Keratinocyte (primary cell): ENCODE data around the gene TUBA4B. TPM values are rescaled to one million over a fixed set of nuclear protein-coding genes. Genes with fewer than 3 reads are reported as not detected.

Experiments
- DNase-seq: peaks from one replicate; pipeline ENCODE4 v3.0.0-alpha.2; 2011; ENCODE audit warnings: low read depth, missing footprints, low spot score
- FAIRE-seq: peaks from 2 replicates; lab custom pipeline; 2011; peaks lifted over from hg19 to GRCh38; lab: Jason Lieb, UNC
- H2AFZ ChIP-seq: 2 replicates; pipeline ENCODE4 v1.6.0; 2012; ENCODE audit warnings: low read length, control low read depth, inconsistent platforms; ENCODE audit not compliant: control insufficient read depth
- H3K27ac ChIP-seq: 2 replicates; pipeline ENCODE4 v1.5.1; 2011; ENCODE audit warnings: low read length; ENCODE audit not compliant: control insufficient read depth, insufficient read depth
- H3K27me3 ChIP-seq: 3 replicates; pipeline ENCODE4 v1.6.0; 2011; ENCODE audit warnings: low read length; ENCODE audit not compliant: control insufficient read depth, insufficient read depth; ENCODE audit errors: extremely low read depth
- H3K36me3 ChIP-seq, 2 experiments: 2 replicates in 1 of 2; 3 replicates in 1 of 2; pipeline ENCODE4 v1.5.1; 2011; ENCODE audit warnings: low read length in 2 of 2, mild to moderate bottlenecking in 1 of 2; ENCODE audit not compliant: control insufficient read depth in 2 of 2, insufficient read depth in 2 of 2; ENCODE audit errors: extremely low read depth in 1 of 2
- H3K4me1 ChIP-seq: 3 replicates; pipeline ENCODE4 v1.5.1; 2011; ENCODE audit warnings: low read length; ENCODE audit not compliant: control insufficient read depth, insufficient read depth; ENCODE audit errors: extremely low read depth
- H3K4me2 ChIP-seq: 3 replicates; pipeline ENCODE4 v1.6.0; 2011; ENCODE audit warnings: low read depth, low read length; ENCODE audit not compliant: control insufficient read depth, insufficient read depth; ENCODE audit errors: extremely low read depth
- H3K4me3 ChIP-seq, 3 experiments: fragments of 200-600 bp in 1 of 3; sonication (generic) in 1 of 3; 2 replicates in 2 of 3; 3 replicates in 1 of 3; pipeline ENCODE4 v1.5.1; 2011 to 2016; ENCODE audit warnings: low read length in 3 of 3, mild to moderate bottlenecking in 3 of 3, control low read depth in 2 of 3, inconsistent platforms in 1 of 3, low read depth in 1 of 3, mixed read lengths in 1 of 3, mixed run types in 1 of 3, moderate library complexity in 1 of 3; ENCODE audit not compliant: control insufficient read depth in 2 of 3, insufficient read depth in 2 of 3; ENCODE audit errors: extremely low read depth in 1 of 3
- H3K79me2 ChIP-seq: 2 replicates; pipeline ENCODE4 v1.6.0; 2012; ENCODE audit warnings: low read length; ENCODE audit not compliant: control insufficient read depth, insufficient read depth
- H3K9ac ChIP-seq: 3 replicates; pipeline ENCODE4 v1.6.0; 2011; ENCODE audit warnings: low read length; ENCODE audit not compliant: control insufficient read depth, insufficient read depth; ENCODE audit errors: extremely low read depth
- H3K9me1 ChIP-seq: 3 replicates; pipeline ENCODE4 v1.6.0; 2011; ENCODE audit warnings: low read length; ENCODE audit not compliant: control insufficient read depth, insufficient read depth; ENCODE audit errors: extremely low read depth
- H3K9me3 ChIP-seq: 2 replicates; pipeline ENCODE4 v1.5.1; 2012; ENCODE audit warnings: low read depth, low read length; ENCODE audit not compliant: control insufficient read depth
- H4K20me1 ChIP-seq: 3 replicates; pipeline ENCODE4 v1.6.0; 2011; ENCODE audit warnings: low read length; ENCODE audit not compliant: control insufficient read depth, insufficient read depth; ENCODE audit errors: extremely low read depth
- CTCF ChIP-seq, 3 experiments: IDR thresholded peaks in 1 of 3; conservative IDR thresholded peaks in 1 of 3; optimal IDR thresholded peaks in 1 of 3; 2 replicates in 2 of 3; 3 replicates in 1 of 3; pipeline versions ENCODE3 to v1.5.1; 2011; ENCODE audit warnings: low read length in 3 of 3, mild to moderate bottlenecking in 3 of 3, moderate library complexity in 2 of 3, control low read depth in 1 of 3, inconsistent platforms in 1 of 3; ENCODE audit not compliant: insufficient read depth in 2 of 3; ENCODE audit errors: extremely low read depth in 1 of 3
- EZH2 ChIP-seq: IDR thresholded peaks from one replicate; pipeline ENCODE4 v1.6.1; 2012; ENCODE audit warnings: inconsistent platforms, mild to moderate bottlenecking, low read length, moderate library complexity
- dilution Hi-C: fragments of 300-500 bp; cut with MboI; formaldehyde crosslinking; loops from one replicate; pipeline ENCODE4 v1.7.0; 2020; ENCODE audit warnings: low sequenced_read_pairs; ENCODE audit not compliant: extremely low pct_ligation_motif_present
- polyA plus RNA-seq, 5 experiments: library from polyadenylated mRNA; depleted of rRNA in 3 of 5; stranded (reverse) in 3 of 5; stranded (forward) in 1 of 5; unstranded in 1 of 5; fragments of >200 nt; gene quantifications; 1 replicate in 1 of 5; 2 replicates in 3 of 5; 3 replicates in 1 of 5; pipeline versions ENCODE4 v1.2.1 to v1.2.3, GENCODE V29; 2011 to 2012; ENCODE audit warnings: missing spikeins in 2 of 5, low read depth in 1 of 5, low replicate concordance in 1 of 5

The TUBA4B gene
- polyA plus RNA-seq, 1 donor (not counting 4 experiments of a cell fraction or from before 2014, with no cell fraction given), result not detected

- Histone ChIP-seq H4K20me1 (no peaks in the 10 kb centered on the region), H3K36me3 (no peaks in the 10 kb centered on the region), H3K27ac (no peak overlapping the region), H2AFZ (no peak overlapping the region), H3K4me3 (no peak overlapping the region), H3K79me2 (no peaks in the 10 kb centered on the region), H3K4me2 (no peak overlapping the region), H3K9me1 (no peaks in the 10 kb centered on the region), H3K9me3 (no peaks in the 10 kb centered on the region), H3K27me3 (peaks cover 45% of the 10 kb centered on the region), H3K4me1 (peaks cover 4% of the 10 kb centered on the region), H3K9ac (no peak overlapping the region)
- dilution Hi-C loops, result no loop called here
- TF ChIP-seq EZH2 (no peak), CTCF (optimal IDR thresholded peaks at IDR 0.05 in 1 of 3, IDR thresholded peaks at IDR 0.05 in 1 of 3, conservative IDR thresholded peaks at IDR 0.05 in 1 of 3; ENCODE audit: extremely low read depth in 1 of 3, insufficient read depth in 2 of 3, low read length in 3 of 3) (peak in 2 of 3 experiments; percentile 98 to 100)
- FAIRE-seq, result peak; percentile 74
- DNase-seq, result peak; percentile 50
Observed at GRCh38 chr2:219298759-219299371, 45.8 kb downstream of the TUBA4B start.

- no peaks in the 10 kb centered on the region for H4K20me1 ChIP-seq
- no peaks in the 10 kb centered on the region for H3K9me3 ChIP-seq
- H3K36me3 ChIP-seq, result no peaks in the 10 kb centered on the region
- no peaks in the 10 kb centered on the region for H3K79me2 ChIP-seq
- H3K9me1 ChIP-seq, result no peaks in the 10 kb centered on the region
- no peak overlapping the region for H3K4me3 ChIP-seq
- dilution Hi-C loops, result no loop called here
- no peak overlapping the region for H3K27ac ChIP-seq
- no peak overlapping the region for H2AFZ ChIP-seq
- no peak for DNase-seq
- no peak overlapping the region for H3K9ac ChIP-seq
- peaks cover 3% of the 10 kb centered on the region for H3K4me1 ChIP-seq
- TF ChIP-seq CTCF (optimal IDR thresholded peaks at IDR 0.05 in 1 of 3, IDR thresholded peaks at IDR 0.05 in 1 of 3, conservative IDR thresholded peaks at IDR 0.05 in 1 of 3; ENCODE audit: extremely low read depth in 1 of 3, insufficient read depth in 2 of 3, low read length in 3 of 3), result no peak
- no peak for TF ChIP-seq EZH2
- H3K4me2 ChIP-seq, result no peak overlapping the region
- FAIRE-seq, result no peak
- H3K27me3 ChIP-seq, result peaks cover 45% of the 10 kb centered on the region
Observed at GRCh38 chr2:219299372-219299760, 46.3 kb downstream of the TUBA4B start.
